Neural cell (in vitro differentiated cells): Measurements from ENCODE around the gene PRH2. TPM values are rescaled to one million over a fixed set of nuclear protein-coding genes. Genes with fewer than 3 reads are reported as not detected.

Experiments
- H2AFZ ChIP-seq: fragments of 200-600, 300-800 bp; sonication (generic), shearing (Covaris generic); 2 replicates; pipeline ENCODE4 v1.6.0; 2014; ENCODE audit warnings: low read depth, mild to moderate bottlenecking, antibody characterized with exemption, low read length, moderate library complexity
- H3F3A ChIP-seq: fragments of 200-600 bp; shearing (Covaris generic); 2 replicates; pipeline ENCODE4 v1.6.1; 2016; ENCODE audit warnings: mild to moderate bottlenecking, moderate library complexity, mixed read lengths, antibody characterized with exemption, low read length; ENCODE audit not compliant: insufficient read depth, poor library complexity, severe bottlenecking
- H3K27ac ChIP-seq: fragments of 200-600, 300-800 bp; sonication (generic), shearing (Covaris generic); 2 replicates; pipeline ENCODE4 v1.5.1; 2014; ENCODE audit warnings: mild to moderate bottlenecking, low read length, moderate library complexity
- H3K27me3 ChIP-seq: fragments of 300-800, 200-600 bp; sonication (generic), shearing (Covaris generic); 2 replicates; pipeline ENCODE4 v1.6.0; 2014; ENCODE audit warnings: mild to moderate bottlenecking, low read depth, low read length, moderate library complexity; ENCODE audit not compliant: insufficient read depth
- H3K36me3 ChIP-seq: fragments of 300-800, 200-600 bp; sonication (generic), shearing (Covaris generic); 2 replicates; pipeline ENCODE4 v1.5.1; 2014; ENCODE audit warnings: mild to moderate bottlenecking, antibody characterized with exemption, low read length, moderate library complexity; ENCODE audit not compliant: insufficient read depth
- H3K4me2 ChIP-seq: fragments of 300-800, 200-600 bp; sonication (generic), shearing (Covaris generic); 2 replicates; pipeline ENCODE4 v1.6.0; 2014; ENCODE audit warnings: mild to moderate bottlenecking, low read length
- H3K4me3 ChIP-seq: fragments of 300-800, 200-600 bp; sonication (generic), shearing (Covaris generic); 2 replicates; pipeline ENCODE4 v1.5.1; 2014; ENCODE audit warnings: mild to moderate bottlenecking, low read length, moderate library complexity
- H3K79me2 ChIP-seq: fragments of 200-600 bp; shearing (Covaris generic); replicated peaks from 2 replicates; pipeline ENCODE4 v1.6.0; 2014; ENCODE audit warnings: mild to moderate bottlenecking, low read length, moderate library complexity; ENCODE audit not compliant: insufficient read depth
- H3K9ac ChIP-seq: fragments of 300-800, 200-600 bp; sonication (generic), shearing (Covaris generic); 2 replicates; pipeline ENCODE4 v1.6.1; 2016; ENCODE audit warnings: mild to moderate bottlenecking, low read length, mixed read lengths
- H3K9me2 ChIP-seq: fragments of 200-600 bp; shearing (Covaris generic); 2 replicates; pipeline ENCODE4 v1.6.1; 2016; ENCODE audit warnings: mild to moderate bottlenecking, low read length, mixed read lengths; ENCODE audit not compliant: insufficient read depth
- H3K9me3 ChIP-seq: fragments of 200-600, 300-800 bp; sonication (generic), shearing (Covaris generic); 2 replicates; pipeline ENCODE4 v1.6.1; 2016; ENCODE audit warnings: mild to moderate bottlenecking, mixed run types, low read length, moderate library complexity, mixed read lengths
- H4K20me1 ChIP-seq: fragments of 200-600 bp; shearing (Covaris generic); 2 replicates; pipeline ENCODE4 v1.6.1; 2016; ENCODE audit warnings: mild to moderate bottlenecking, mixed run types; ENCODE audit not compliant: insufficient read depth
- EP300 ChIP-seq: fragments of 450-650 bp; conservative IDR thresholded peaks from 2 replicates; pipeline ENCODE4 v1.6.1; 2014; ENCODE audit warnings: antibody characterized with exemption, mild to moderate bottlenecking, moderate library complexity; ENCODE audit not compliant: poor library complexity, severe bottlenecking
- EZH2 ChIP-seq: fragments of 200-600, 300-800 bp; shearing (Covaris generic), sonication (generic); IDR thresholded peaks from 2 replicates; pipeline ENCODE4 v1.6.1; 2014; ENCODE audit warnings: antibody characterized with exemption, low read length, borderline replicate concordance, mild to moderate bottlenecking; ENCODE audit not compliant: insufficient read depth, poor library complexity, severe bottlenecking
- MXI1 ChIP-seq: fragments of 450-650 bp; conservative IDR thresholded peaks from 2 replicates; pipeline ENCODE4 v1.6.1; 2014; ENCODE audit warnings: antibody characterized with exemption, mild to moderate bottlenecking; ENCODE audit not compliant: poor library complexity, severe bottlenecking
- POLR2AphosphoS5 ChIP-seq: IDR thresholded peaks from 2 replicates; pipeline ENCODE4 v1.6.1; 2012
- RAD21 ChIP-seq: fragments of 450-650 bp; conservative IDR thresholded peaks from 2 replicates; pipeline ENCODE4 v1.6.1; 2014; ENCODE audit warnings: antibody characterized with exemption, mild to moderate bottlenecking, moderate library complexity
- SMC3 ChIP-seq: fragments of 450-650 bp; conservative IDR thresholded peaks from 2 replicates; pipeline ENCODE4 v1.6.1; 2014; ENCODE audit warnings: antibody characterized with exemption, mild to moderate bottlenecking, moderate library complexity; ENCODE audit not compliant: poor library complexity
- TAF1 ChIP-seq: IDR thresholded peaks from 2 replicates; pipeline ENCODE4 v1.6.1; 2012; ENCODE audit warnings: low read depth
- polyA plus RNA-seq: library from polyadenylated mRNA; depleted of rRNA; stranded (reverse); fragments of >200 nt; gene quantifications from 2 replicates; pipeline ENCODE4 v1.2.3, GENCODE V29; 2014
- TF ChIP-seq, protein P1 (sequence below): fragments of 450-650 bp; IDR thresholded peaks from 2 replicates; pipeline ENCODE4 v1.5.1; 2014; ENCODE audit warnings: antibody characterized with exemption, mild to moderate bottlenecking, moderate library complexity; ENCODE audit not compliant: poor library complexity, severe bottlenecking
- TF ChIP-seq, protein P2 (sequence below): IDR thresholded peaks from 2 replicates; pipeline ENCODE4 v1.6.1; 2012; ENCODE audit warnings: borderline replicate concordance

Gene PRH2
- polyA plus RNA-seq, 1 donor from 2014 or later, result not detected

DNA sequence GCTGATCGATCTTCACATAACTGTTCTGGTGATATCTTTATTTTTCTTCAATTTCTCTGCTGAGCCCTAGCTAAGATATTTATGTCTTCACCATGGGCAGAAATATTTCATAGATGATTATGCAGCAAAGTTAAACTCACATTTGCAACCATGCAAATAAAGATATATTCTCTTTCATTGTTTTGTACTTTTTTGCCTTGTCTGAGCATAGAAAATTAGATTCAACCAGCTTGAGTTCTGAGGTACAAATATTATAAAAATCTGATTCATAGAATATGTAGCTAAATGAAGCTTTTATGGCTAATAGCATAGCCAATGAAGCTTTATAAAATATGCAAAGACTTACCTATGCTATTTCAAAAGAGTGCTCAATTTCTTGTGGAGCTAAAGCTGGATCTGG is 19.6 kb upstream of the PRH2 start, which contains the start of gene TAS2R13:
Gene TAS2R13, minus strand, starts transcription at position 101 of the 400 bp plus-strand sequence. CDS start 264 bp downstream, outside the sequence.
- Histone ChIP-seq H3K4me2 (no peak within 1 kb of the TSS), H4K20me1 (no peaks in the 10 kb centered on the region), H3K4me3 (no peak within 1 kb of the TSS), H3K79me2 (no peaks in the 10 kb centered on the region), H3K36me3 (no peaks in the 10 kb centered on the region), H3K9me2 (no peaks in the 10 kb centered on the region), H3K9me3 (no peaks in the 10 kb centered on the region), H2AFZ (no peak within 1 kb of the TSS), H3K27me3 (no peaks in the 10 kb centered on the region), H3K9ac (no peak within 1 kb of the TSS), H3F3A (no peaks in the 10 kb centered on the region), H3K27ac (no peak within 1 kb of the TSS)
- TF ChIP-seq MXI1 (no peak), EZH2 (no peak), POLR2AphosphoS5 (no peak), EP300 (no peak), TAF1 (no peak), SMC3 (no peak), RAD21 (no peak)
- TF ChIP-seq, protein P1, sequence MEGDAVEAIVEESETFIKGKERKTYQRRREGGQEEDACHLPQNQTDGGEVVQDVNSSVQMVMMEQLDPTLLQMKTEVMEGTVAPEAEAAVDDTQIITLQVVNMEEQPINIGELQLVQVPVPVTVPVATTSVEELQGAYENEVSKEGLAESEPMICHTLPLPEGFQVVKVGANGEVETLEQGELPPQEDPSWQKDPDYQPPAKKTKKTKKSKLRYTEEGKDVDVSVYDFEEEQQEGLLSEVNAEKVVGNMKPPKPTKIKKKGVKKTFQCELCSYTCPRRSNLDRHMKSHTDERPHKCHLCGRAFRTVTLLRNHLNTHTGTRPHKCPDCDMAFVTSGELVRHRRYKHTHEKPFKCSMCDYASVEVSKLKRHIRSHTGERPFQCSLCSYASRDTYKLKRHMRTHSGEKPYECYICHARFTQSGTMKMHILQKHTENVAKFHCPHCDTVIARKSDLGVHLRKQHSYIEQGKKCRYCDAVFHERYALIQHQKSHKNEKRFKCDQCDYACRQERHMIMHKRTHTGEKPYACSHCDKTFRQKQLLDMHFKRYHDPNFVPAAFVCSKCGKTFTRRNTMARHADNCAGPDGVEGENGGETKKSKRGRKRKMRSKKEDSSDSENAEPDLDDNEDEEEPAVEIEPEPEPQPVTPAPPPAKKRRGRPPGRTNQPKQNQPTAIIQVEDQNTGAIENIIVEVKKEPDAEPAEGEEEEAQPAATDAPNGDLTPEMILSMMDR, result no peak
- TF ChIP-seq, protein P2, sequence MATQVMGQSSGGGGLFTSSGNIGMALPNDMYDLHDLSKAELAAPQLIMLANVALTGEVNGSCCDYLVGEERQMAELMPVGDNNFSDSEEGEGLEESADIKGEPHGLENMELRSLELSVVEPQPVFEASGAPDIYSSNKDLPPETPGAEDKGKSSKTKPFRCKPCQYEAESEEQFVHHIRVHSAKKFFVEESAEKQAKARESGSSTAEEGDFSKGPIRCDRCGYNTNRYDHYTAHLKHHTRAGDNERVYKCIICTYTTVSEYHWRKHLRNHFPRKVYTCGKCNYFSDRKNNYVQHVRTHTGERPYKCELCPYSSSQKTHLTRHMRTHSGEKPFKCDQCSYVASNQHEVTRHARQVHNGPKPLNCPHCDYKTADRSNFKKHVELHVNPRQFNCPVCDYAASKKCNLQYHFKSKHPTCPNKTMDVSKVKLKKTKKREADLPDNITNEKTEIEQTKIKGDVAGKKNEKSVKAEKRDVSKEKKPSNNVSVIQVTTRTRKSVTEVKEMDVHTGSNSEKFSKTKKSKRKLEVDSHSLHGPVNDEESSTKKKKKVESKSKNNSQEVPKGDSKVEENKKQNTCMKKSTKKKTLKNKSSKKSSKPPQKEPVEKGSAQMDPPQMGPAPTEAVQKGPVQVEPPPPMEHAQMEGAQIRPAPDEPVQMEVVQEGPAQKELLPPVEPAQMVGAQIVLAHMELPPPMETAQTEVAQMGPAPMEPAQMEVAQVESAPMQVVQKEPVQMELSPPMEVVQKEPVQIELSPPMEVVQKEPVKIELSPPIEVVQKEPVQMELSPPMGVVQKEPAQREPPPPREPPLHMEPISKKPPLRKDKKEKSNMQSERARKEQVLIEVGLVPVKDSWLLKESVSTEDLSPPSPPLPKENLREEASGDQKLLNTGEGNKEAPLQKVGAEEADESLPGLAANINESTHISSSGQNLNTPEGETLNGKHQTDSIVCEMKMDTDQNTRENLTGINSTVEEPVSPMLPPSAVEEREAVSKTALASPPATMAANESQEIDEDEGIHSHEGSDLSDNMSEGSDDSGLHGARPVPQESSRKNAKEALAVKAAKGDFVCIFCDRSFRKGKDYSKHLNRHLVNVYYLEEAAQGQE, result no peak

DNA sequence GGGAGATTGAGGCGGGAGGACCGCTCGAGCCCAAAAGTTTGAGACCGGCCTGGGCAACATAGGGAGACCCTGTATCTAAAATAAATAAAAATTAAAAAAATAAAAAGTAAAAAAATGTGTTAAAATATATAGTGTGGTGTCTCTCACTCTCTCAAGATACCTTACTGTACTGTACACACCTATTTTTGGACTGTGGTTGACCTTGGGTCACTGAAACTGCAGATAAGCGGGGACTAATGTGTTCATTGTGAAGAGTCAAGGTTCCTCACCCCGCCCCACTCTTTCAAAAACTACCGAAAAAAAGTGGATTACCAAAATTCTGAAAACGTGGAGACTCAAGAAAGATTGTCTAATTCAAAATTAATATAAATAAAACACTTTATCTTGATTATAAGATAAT is 18.7 kb upstream of the PRH2 start:
- Histone ChIP-seq H3K9me3 (no peaks in the 10 kb centered on the region), H3K79me2 (no peaks in the 10 kb centered on the region), H3K9ac (no peak overlapping the region), H3F3A (no peaks in the 10 kb centered on the region), H3K36me3 (no peaks in the 10 kb centered on the region), H3K9me2 (no peaks in the 10 kb centered on the region), H3K4me2 (no peak overlapping the region), H4K20me1 (no peaks in the 10 kb centered on the region), H2AFZ (no peak overlapping the region), H3K27ac (no peak overlapping the region), H3K27me3 (no peaks in the 10 kb centered on the region), H3K4me3 (no peak overlapping the region)
- TF ChIP-seq RAD21, result no peak
- TF ChIP-seq EP300, result no peak
- no peak for TF ChIP-seq MXI1
- TF ChIP-seq SMC3, result no peak
- TF ChIP-seq TAF1, result no peak
- TF ChIP-seq, protein P2, result no peak
- TF ChIP-seq POLR2AphosphoS5, result no peak
- TF ChIP-seq EZH2, result no peak
- TF ChIP-seq, protein P1, result no peak
